Keratinocyte (primary cell): ENCODE results near the gene CRIP3. TPM values are rescaled to one million over a fixed set of nuclear protein-coding genes. Genes with fewer than 3 reads are reported as not detected.
A peak's percentile ranks its signal among the peaks of the same experiment; 100 is the strongest.

Experiments
- DNase-seq: peaks from one replicate; pipeline ENCODE4 v3.0.0-alpha.2; 2011; ENCODE audit warnings: low read depth, missing footprints, low spot score
- FAIRE-seq: peaks from 2 replicates; lab custom pipeline; 2011; peaks lifted over from hg19 to GRCh38; lab: Jason Lieb, UNC
- H2AFZ ChIP-seq: 2 replicates; pipeline ENCODE4 v1.6.0; 2012; ENCODE audit warnings: low read length, control low read depth, inconsistent platforms; ENCODE audit not compliant: control insufficient read depth
- H3K27ac ChIP-seq: 2 replicates; pipeline ENCODE4 v1.5.1; 2011; ENCODE audit warnings: low read length; ENCODE audit not compliant: control insufficient read depth, insufficient read depth
- H3K27me3 ChIP-seq: 3 replicates; pipeline ENCODE4 v1.6.0; 2011; ENCODE audit warnings: low read length; ENCODE audit not compliant: control insufficient read depth, insufficient read depth; ENCODE audit errors: extremely low read depth
- H3K36me3 ChIP-seq, 2 experiments: 2 replicates in 1 of 2; 3 replicates in 1 of 2; pipeline ENCODE4 v1.5.1; 2011; ENCODE audit warnings: low read length in 2 of 2, mild to moderate bottlenecking in 1 of 2; ENCODE audit not compliant: control insufficient read depth in 2 of 2, insufficient read depth in 2 of 2; ENCODE audit errors: extremely low read depth in 1 of 2
- H3K4me1 ChIP-seq: 3 replicates; pipeline ENCODE4 v1.5.1; 2011; ENCODE audit warnings: low read length; ENCODE audit not compliant: control insufficient read depth, insufficient read depth; ENCODE audit errors: extremely low read depth
- H3K4me2 ChIP-seq: 3 replicates; pipeline ENCODE4 v1.6.0; 2011; ENCODE audit warnings: low read depth, low read length; ENCODE audit not compliant: control insufficient read depth, insufficient read depth; ENCODE audit errors: extremely low read depth
- H3K4me3 ChIP-seq, 3 experiments: fragments of 200-600 bp in 1 of 3; sonication (generic) in 1 of 3; 2 replicates in 2 of 3; 3 replicates in 1 of 3; pipeline ENCODE4 v1.5.1; 2011 to 2016; ENCODE audit warnings: low read length in 3 of 3, mild to moderate bottlenecking in 3 of 3, control low read depth in 2 of 3, inconsistent platforms in 1 of 3, low read depth in 1 of 3, mixed read lengths in 1 of 3, mixed run types in 1 of 3, moderate library complexity in 1 of 3; ENCODE audit not compliant: control insufficient read depth in 2 of 3, insufficient read depth in 2 of 3; ENCODE audit errors: extremely low read depth in 1 of 3
- H3K79me2 ChIP-seq: 2 replicates; pipeline ENCODE4 v1.6.0; 2012; ENCODE audit warnings: low read length; ENCODE audit not compliant: control insufficient read depth, insufficient read depth
- H3K9ac ChIP-seq: 3 replicates; pipeline ENCODE4 v1.6.0; 2011; ENCODE audit warnings: low read length; ENCODE audit not compliant: control insufficient read depth, insufficient read depth; ENCODE audit errors: extremely low read depth
- H3K9me1 ChIP-seq: 3 replicates; pipeline ENCODE4 v1.6.0; 2011; ENCODE audit warnings: low read length; ENCODE audit not compliant: control insufficient read depth, insufficient read depth; ENCODE audit errors: extremely low read depth
- H3K9me3 ChIP-seq: 2 replicates; pipeline ENCODE4 v1.5.1; 2012; ENCODE audit warnings: low read depth, low read length; ENCODE audit not compliant: control insufficient read depth
- H4K20me1 ChIP-seq: 3 replicates; pipeline ENCODE4 v1.6.0; 2011; ENCODE audit warnings: low read length; ENCODE audit not compliant: control insufficient read depth, insufficient read depth; ENCODE audit errors: extremely low read depth
- CTCF ChIP-seq, 3 experiments: IDR thresholded peaks in 1 of 3; conservative IDR thresholded peaks in 1 of 3; optimal IDR thresholded peaks in 1 of 3; 2 replicates in 2 of 3; 3 replicates in 1 of 3; pipeline versions ENCODE3 to v1.5.1; 2011; ENCODE audit warnings: low read length in 3 of 3, mild to moderate bottlenecking in 3 of 3, moderate library complexity in 2 of 3, control low read depth in 1 of 3, inconsistent platforms in 1 of 3; ENCODE audit not compliant: insufficient read depth in 2 of 3; ENCODE audit errors: extremely low read depth in 1 of 3
- EZH2 ChIP-seq: IDR thresholded peaks from one replicate; pipeline ENCODE4 v1.6.1; 2012; ENCODE audit warnings: inconsistent platforms, mild to moderate bottlenecking, low read length, moderate library complexity
- dilution Hi-C: fragments of 300-500 bp; cut with MboI; formaldehyde crosslinking; loops from one replicate; pipeline ENCODE4 v1.7.0; 2020; ENCODE audit warnings: low sequenced_read_pairs; ENCODE audit not compliant: extremely low pct_ligation_motif_present
- polyA plus RNA-seq, 5 experiments: library from polyadenylated mRNA; depleted of rRNA in 3 of 5; stranded (reverse) in 3 of 5; stranded (forward) in 1 of 5; unstranded in 1 of 5; fragments of >200 nt; gene quantifications; 1 replicate in 1 of 5; 2 replicates in 3 of 5; 3 replicates in 1 of 5; pipeline versions ENCODE4 v1.2.1 to v1.2.3, GENCODE V29; 2011 to 2012; ENCODE audit warnings: missing spikeins in 2 of 5, low read depth in 1 of 5, low replicate concordance in 1 of 5

The CRIP3 gene
- polyA plus RNA-seq, 1 donor (not counting 4 experiments of a cell fraction or from before 2014, with no cell fraction given) = 0.26 TPM

- Histone ChIP-seq H3K4me2 (peak overlapping the region; percentile 54), H4K20me1 (no peaks in the 10 kb centered on the region), H3K9ac (no peak overlapping the region), H3K27ac (no peak overlapping the region), H3K79me2 (no peaks in the 10 kb centered on the region), H3K36me3 (no peaks in the 10 kb centered on the region), H2AFZ (peak overlapping the region; percentile 29), H3K4me3 (no peak overlapping the region), H3K9me1 (no peaks in the 10 kb centered on the region), H3K27me3 (peaks cover 40% of the 10 kb centered on the region), H3K9me3 (no peaks in the 10 kb centered on the region), H3K4me1 (peaks cover 4% of the 10 kb centered on the region)
- TF ChIP-seq EZH2 (no peak), CTCF (optimal IDR thresholded peaks at IDR 0.05 in 1 of 3, IDR thresholded peaks at IDR 0.05 in 1 of 3, conservative IDR thresholded peaks at IDR 0.05 in 1 of 3; ENCODE audit: extremely low read depth in 1 of 3, insufficient read depth in 2 of 3, low read length in 3 of 3) (no peak)
- FAIRE-seq (no peak), DNase-seq (no peak)
- dilution Hi-C loops = no loop called here
These were observed 25.1 kb downstream of the CRIP3 start for GRCh38 chr6:43283514-43283901.

GRCh38 chr6:43282636-43283513 is 25.8 kb downstream of the CRIP3 start:
- Histone ChIP-seq H3K27me3 (peaks cover 40% of the 10 kb centered on the region), H3K9me1 (no peaks in the 10 kb centered on the region), H3K36me3 (no peaks in the 10 kb centered on the region), H3K4me1 (peaks cover 4% of the 10 kb centered on the region), H3K27ac (no peak overlapping the region), H3K9ac (no peak overlapping the region), H3K9me3 (no peaks in the 10 kb centered on the region), H3K4me2 (no peak overlapping the region), H2AFZ (no peak overlapping the region), H3K79me2 (no peaks in the 10 kb centered on the region), H3K4me3 (no peak overlapping the region), H4K20me1 (no peaks in the 10 kb centered on the region)
- no peak for TF ChIP-seq CTCF (optimal IDR thresholded peaks at IDR 0.05 in 1 of 3, IDR thresholded peaks at IDR 0.05 in 1 of 3, conservative IDR thresholded peaks at IDR 0.05 in 1 of 3; ENCODE audit: extremely low read depth in 1 of 3, insufficient read depth in 2 of 3, low read length in 3 of 3)
- no peak for TF ChIP-seq EZH2
- DNase-seq (no peak), FAIRE-seq (no peak)
- dilution Hi-C loops = no loop called here
